HepG2 (cell line): ENCODE results near the gene NFIL3. TPM values are rescaled to one million over a fixed set of nuclear protein-coding genes. Genes with fewer than 3 reads are reported as not detected.

Experiments
- ATAC-seq: fragments of 200-7000 bp; cut with Tn5 transposase; 3 replicates; pipeline ENCODE4 v1.9.1; 2020; ENCODE audit warnings: mild to moderate bottlenecking, moderate library complexity
- BruUV-seq: library from RNA; stranded (reverse); fragments of 400-500 nt; replicated peaks from 2 replicates; lab custom pipeline; 2021; lab: Mats Ljungman, UMichigan
- CTCF ChIA-PET: fragments of 300-600 bp; formaldehyde crosslinking; extraction: SDS; loops from one replicate; lab custom pipeline; 2021; ENCODE audit warnings: low total read pairs, inconsistent platforms, low intra/inter-chr PET ratio; lab: Yijun Ruan, JAX
- POLR2A ChIA-PET: fragments of 350-600 bp; sonication (Branson Sonifier 250); formaldehyde crosslinking; loops from one replicate; lab custom pipeline; 2020; ENCODE audit warnings: antibody characterized with exemption, inconsistent platforms; lab: Yijun Ruan, JAX
- DNase-seq: peaks from one replicate; pipeline ENCODE4 v3.0.0-alpha.2; 2015; ENCODE audit warnings: low spot score
- FAIRE-seq: peaks from 3 replicates; lab custom pipeline; 2011; peaks lifted over from hg19 to GRCh38; lab: Jason Lieb, UNC
- H2AFZ ChIP-seq: one replicate; pipeline ENCODE4 v1.6.1; 2011; ENCODE audit warnings: low read length, inconsistent platforms
- H3K27ac ChIP-seq: fragments of 300-600 bp; 3 replicates; pipeline ENCODE4 v1.8.0; 2011; ENCODE audit warnings: mixed run types, mild to moderate bottlenecking, mixed read lengths, low read length, inconsistent platforms; ENCODE audit not compliant: insufficient read depth; ENCODE audit errors: extremely low read length
- H3K27me3 ChIP-seq, 2 experiments: fragments of 200-600 bp in 1 of 2; 2 replicates in 1 of 2; 3 replicates in 1 of 2; pipeline versions ENCODE4 v1.6.0 to v1.8.0; 2011; ENCODE audit warnings: low read length in 2 of 2, mild to moderate bottlenecking in 2 of 2, moderate library complexity in 2 of 2, inconsistent platforms in 1 of 2; ENCODE audit not compliant: insufficient read depth in 2 of 2, control insufficient read depth in 1 of 2
- H3K36me3 ChIP-seq, 2 experiments: fragments of 200-600 bp in 1 of 2; replicated peaks in 1 of 2; 2 replicates in 1 of 2; 3 replicates in 1 of 2; pipeline versions ENCODE4 v1.5.1 to v1.8.0; 2011; ENCODE audit warnings: low read length in 2 of 2, inconsistent platforms in 1 of 2; ENCODE audit not compliant: insufficient read depth in 2 of 2, control insufficient read depth in 1 of 2
- H3K4me1 ChIP-seq: 2 replicates; pipeline ENCODE4 v1.5.1; 2012; ENCODE audit warnings: low read length, inconsistent platforms; ENCODE audit not compliant: insufficient read depth
- H3K4me2 ChIP-seq: 2 replicates; pipeline ENCODE4 v1.6.0; 2011; ENCODE audit warnings: low read depth, low read length, inconsistent platforms
- H3K4me3 ChIP-seq, 3 experiments: fragments of 200-600 bp in 1 of 3; sonication (generic), shearing (Covaris generic) in 1 of 3; replicated peaks in 1 of 3; 2 replicates each; pipeline ENCODE4 v1.5.1; 2011 to 2016; ENCODE audit warnings: low read length in 3 of 3, inconsistent platforms in 2 of 3, low read depth in 2 of 3, mild to moderate bottlenecking in 2 of 3, control low read depth in 1 of 3, mixed read lengths in 1 of 3; ENCODE audit not compliant: insufficient read depth in 1 of 3
- H3K79me2 ChIP-seq: one replicate; pipeline ENCODE4 v1.6.1; 2011; ENCODE audit warnings: low read length, inconsistent platforms; ENCODE audit not compliant: insufficient read depth
- H3K9ac ChIP-seq: 2 replicates; pipeline ENCODE4 v1.6.0; 2011; ENCODE audit warnings: mild to moderate bottlenecking, low read depth, low read length, inconsistent platforms; ENCODE audit not compliant: insufficient read depth
- H3K9me3 ChIP-seq: 2 replicates; pipeline ENCODE4 v1.5.1; 2012; ENCODE audit warnings: mild to moderate bottlenecking, low read length
- H4K20me1 ChIP-seq: 2 replicates; pipeline ENCODE4 v1.6.0; 2011; ENCODE audit warnings: inconsistent platforms, mild to moderate bottlenecking, low read length, moderate library complexity; ENCODE audit not compliant: insufficient read depth
- FOSL2 ChIP-seq: sonication (generic); formaldehyde crosslinking; IDR thresholded peaks from 2 replicates; pipeline ENCODE4 v1.4.0; 2020; ENCODE audit warnings: missing genetic modification reagents
- GZF1 ChIP-seq: sonication (generic); formaldehyde crosslinking; IDR thresholded peaks from 2 replicates; pipeline ENCODE4 v1.5.1; 2020; ENCODE audit warnings: mild to moderate bottlenecking, missing genetic modification reagents
- SP140L ChIP-seq: sonication (generic); formaldehyde crosslinking; IDR thresholded peaks from 2 replicates; pipeline ENCODE4 v1.4.0; 2020; ENCODE audit warnings: missing genetic modification reagents, borderline replicate concordance
- ZNF17 ChIP-seq: sonication (generic); formaldehyde crosslinking; IDR thresholded peaks from 2 replicates; pipeline ENCODE4 v1.5.0; 2020; ENCODE audit warnings: mild to moderate bottlenecking, missing genetic modification reagents
- ZNF460 ChIP-seq: sonication (generic); formaldehyde crosslinking; IDR thresholded peaks from 2 replicates; pipeline ENCODE4 v1.5.1; 2020; ENCODE audit warnings: missing genetic modification reagents, mild to moderate bottlenecking, borderline replicate concordance
- ZNF644 ChIP-seq: IDR thresholded peaks from 2 replicates; pipeline ENCODE4 v1.6.1; 2016; ENCODE audit warnings: low read depth
- WGBS: methylation state at CpG from one replicate; pipeline ENCODE4 v1.1.6; 2017; ENCODE audit warnings: low lambda C conversion rate; 5-methylcytosine and 5-hydroxymethylcytosine counted together
- in situ Hi-C: cut with HindIII; loops from 2 replicates; pipeline ENCODE4 v1.10.0; 2017; ENCODE audit warnings: low pct_unique_long_range_greater_than_20kb; ENCODE audit not compliant: extremely low pct_ligation_motif_present
- intact Hi-C: fragments of 100-400 bp; cut with micrococcal nuclease; formaldehyde crosslinking; loops from one replicate; pipeline ENCODE4 v1.10.0; 2022; ENCODE audit not compliant: unreplicated experiment
- polyA plus RNA-seq, 8 experiments: library from polyadenylated mRNA; depleted of rRNA in 3 of 8; stranded (reverse) in 7 of 8; unstranded in 1 of 8; fragments of >200 nt; fragmentation: Illumina TruSeq in 4 of 8; extraction: Trizol in 4 of 8; gene quantifications; 2 replicates each; pipeline versions ENCODE4 v1.2.1 to v1.2.3, GENCODE V29; 2011 to 2016; ENCODE audit warnings: low read depth in 4 of 8, missing spikeins in 1 of 8, mixed read lengths in 1 of 8; ENCODE audit not compliant: insufficient read depth in 1 of 8
- total RNA-seq, 5 experiments: library from RNA; depleted of rRNA; stranded (reverse); fragments of >200 nt; fragmentation: Illumina TruSeq; extraction: Trizol; gene quantifications; 2 replicates each; pipeline ENCODE4 v1.2.3, GENCODE V29; 2016; ENCODE audit warnings: low read depth in 1 of 5
- TF ChIP-seq, protein P1 (sequence below): sonication (generic); formaldehyde crosslinking; IDR thresholded peaks from 2 replicates; pipeline ENCODE4 v1.8.1; 2023; ENCODE audit warnings: mild to moderate bottlenecking, moderate library complexity, missing genetic modification reagents

NFIL3 gene
- total and polyA plus RNA-seq, 2 of the 13 experiments (the other 11 are each of a cell fraction or from before 2014, with no cell fraction given): 46.6 to 54.2 TPM

DNA sequence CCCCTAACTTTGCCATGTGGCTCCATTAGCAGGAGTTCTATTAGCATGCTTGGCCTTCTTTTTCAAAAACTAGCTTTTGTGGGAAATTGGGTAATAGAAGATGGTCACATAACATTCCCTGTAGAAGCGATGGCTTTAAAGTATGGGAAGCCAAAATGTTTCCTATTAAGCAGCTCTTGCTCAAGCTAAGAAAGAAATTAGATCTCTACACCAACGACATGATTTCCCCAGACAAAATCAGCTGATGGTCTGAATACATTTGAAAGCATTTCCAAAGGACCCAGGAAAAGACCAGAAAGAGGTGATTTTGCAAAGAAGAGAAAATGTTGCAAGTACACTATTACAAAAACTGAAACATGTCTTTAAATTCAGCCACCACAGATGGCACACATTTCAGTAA, 4.8 kb upstream of the NFIL3 start (continued):
- TF ChIP-seq ZNF17 (CRISPR knock-in tag) (no peak), SP140L (CRISPR knock-in tag) (no peak), ZNF460 (CRISPR knock-in tag) (no peak)
- TF ChIP-seq, all 625 proteins: peak for 0

DNA sequence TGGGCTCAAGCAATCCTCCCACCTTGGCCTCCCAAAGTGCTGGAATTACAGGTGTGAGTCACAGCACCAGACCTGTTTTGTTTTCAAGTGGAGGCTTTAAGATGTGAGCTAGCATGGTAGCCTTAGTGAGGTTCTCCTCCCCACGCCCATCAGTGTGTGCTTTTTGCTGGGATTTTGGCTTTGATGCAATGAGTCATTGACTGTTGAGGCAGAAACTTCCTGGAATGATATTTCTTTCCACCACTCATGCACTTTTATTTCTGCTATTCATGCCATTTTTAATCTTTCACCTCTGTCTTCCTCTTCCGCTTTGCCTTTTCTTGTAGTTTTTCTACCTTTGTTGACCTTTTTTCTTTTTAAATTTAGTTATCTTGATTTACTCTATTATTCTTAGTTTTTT, 4.2 kb upstream of the NFIL3 start:
- no peak overlapping the region for H3K4me2 ChIP-seq
- H3K79me2 ChIP-seq: peaks cover 20% of the 10 kb centered on the region
- H4K20me1 ChIP-seq: peaks cover 4% of the 10 kb centered on the region
- WGBS: 71% methylated on average over 2 of the region's 2 CpGs
- no peak overlapping the region for H3K4me3 ChIP-seq
- H2AFZ ChIP-seq: no peak overlapping the region
- no peak for ATAC-seq
- no peak overlapping the region for H3K27ac ChIP-seq
- TF ChIP-seq, protein P1, sequence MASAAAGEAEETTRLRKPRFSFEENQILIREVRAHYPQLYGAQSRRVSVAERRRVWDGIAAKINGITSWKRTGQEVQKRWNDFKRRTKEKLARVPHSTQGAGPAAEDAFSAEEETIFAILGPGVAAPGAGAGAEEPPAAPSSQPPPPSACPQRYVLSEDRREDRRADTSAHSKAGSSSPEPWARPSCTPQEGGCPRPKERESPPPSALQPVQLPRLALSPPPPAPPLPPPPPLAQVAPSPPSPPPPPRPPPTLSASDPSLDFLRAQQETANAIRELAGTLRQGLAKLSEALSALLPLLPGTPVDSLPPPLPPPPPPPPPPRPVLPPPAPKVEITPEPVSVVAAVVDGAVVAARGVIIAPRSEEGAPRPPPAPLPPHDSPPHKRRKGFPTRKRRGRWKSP (CRISPR knock-in tag): no peak
- TF ChIP-seq FOSL2 (CRISPR knock-in tag) (peak; percentile 68), ZNF644 (CRISPR knock-in tag) (0 out of 2 replicates have a peak, but pooled peaks have one; percentile 46), GZF1 (CRISPR knock-in tag) (no peak)
- TF ChIP-seq, all 625 proteins: peak for 2
- Histone ChIP-seq H3K27me3 (peaks cover 0 to 6% of the 10 kb centered on the region in 2 experiments; a peak in 1 of 5 replicates), H3K9me3 (no peaks in the 10 kb centered on the region), H3K9ac (no peak overlapping the region), H3K36me3 (no peaks in the 10 kb centered on the region), H3K4me1 (peaks cover 22% of the 10 kb centered on the region)
- DNase-seq (peak; percentile 36), FAIRE-seq (no peak)
- CTCF ChIA-PET: no interaction called here
- POLR2A ChIA-PET: no interaction called here
- in situ Hi-C loops: loop anchor here (5.0 kb wide), 1 partner anchor 396 kb away; no protein-coding TSS in a partner anchor
- BruUV-seq: no TSS peak
- intact Hi-C loops: loop anchor here (1.0 kb wide), 1 partner anchor 513 kb away; no protein-coding TSS in a partner anchor
